K562 (cell line): ENCODE results near the gene LAMTOR1. TPM values are rescaled to one million over a fixed set of nuclear protein-coding genes. Genes with fewer than 3 reads are reported as not detected.

Experiments
- ATAC-seq: fragments of 200-7000 bp; cut with Tn5 transposase; 3 replicates; pipeline ENCODE4 v1.9.1; 2020; ENCODE audit warnings: moderate library complexity
- BruUV-seq: library from RNA; stranded (reverse); fragments of 400-500 nt; replicated peaks from 2 replicates; lab custom pipeline; 2021; lab: Mats Ljungman, UMichigan
- CTCF ChIA-PET: fragments of 300-600 bp; formaldehyde crosslinking; extraction: SDS; loops from one replicate; lab custom pipeline; 2021; ENCODE audit warnings: low intra/inter-chr PET ratio; lab: Yijun Ruan, JAX
- POLR2A ChIA-PET: fragments of 300-600, 350-650 bp; sonication (Branson Sonifier 250); formaldehyde crosslinking; extraction: SDS; loops from one replicate; lab custom pipeline; 2021; ENCODE audit warnings: antibody characterized with exemption, inconsistent platforms; lab: Yijun Ruan, JAX
- DNase-seq, 4 experiments: peaks; one replicate each; pipeline versions ENCODE4 v3.0.0 to v3.0.0-alpha.2; 2011 to 2018; ENCODE audit warnings: low spot score in 3 of 4, mixed read lengths in 3 of 4; ENCODE audit errors: extremely low read depth in 1 of 4
- FAIRE-seq: peaks from 2 replicates; lab custom pipeline; 2011; peaks lifted over from hg19 to GRCh38; lab: Jason Lieb, UNC
- H2AFZ ChIP-seq: 2 replicates; pipeline ENCODE4 v1.6.0; 2011; ENCODE audit warnings: low read depth, low read length, control low read depth, inconsistent platforms
- H3K27ac ChIP-seq: fragments of 200-600 bp; 3 replicates; pipeline ENCODE4 v1.8.0; 2011; ENCODE audit warnings: low read depth, mild to moderate bottlenecking, control low read depth, inconsistent platforms, low read length, moderate library complexity, mixed read lengths; ENCODE audit errors: extremely low read depth
- H3K27me3 ChIP-seq, 2 experiments: fragments of 300-600 bp in 1 of 2; 2 replicates in 1 of 2; 3 replicates in 1 of 2; pipeline versions ENCODE4 v1.6.0 to v1.8.0; 2011; ENCODE audit warnings: inconsistent platforms in 2 of 2, low read length in 2 of 2, mild to moderate bottlenecking in 1 of 2, mixed read lengths in 1 of 2, moderate library complexity in 1 of 2; ENCODE audit not compliant: control insufficient read depth in 2 of 2, insufficient read depth in 2 of 2
- H3K36me3 ChIP-seq: fragments of 300-600 bp; 3 replicates; pipeline ENCODE4 v1.8.0; 2011; ENCODE audit warnings: mild to moderate bottlenecking, low read length, inconsistent platforms; ENCODE audit not compliant: control insufficient read depth, insufficient read depth
- H3K4me1 ChIP-seq, 2 experiments: fragments of 200-600 bp in 1 of 2; replicated peaks in 1 of 2; 2 replicates in 1 of 2; 3 replicates in 1 of 2; pipeline versions ENCODE4 v1.5.1 to v1.8.0; 2011; ENCODE audit warnings: inconsistent platforms in 2 of 2, low read length in 2 of 2, mild to moderate bottlenecking in 1 of 2, mixed read lengths in 1 of 2, moderate library complexity in 1 of 2; ENCODE audit not compliant: control insufficient read depth in 2 of 2, insufficient read depth in 2 of 2
- H3K4me2 ChIP-seq: 2 replicates; pipeline ENCODE4 v1.6.1; 2011; ENCODE audit warnings: low read length, control low read depth, inconsistent platforms, mixed read lengths; ENCODE audit not compliant: insufficient read depth
- H3K4me3 ChIP-seq: fragments of 200-600 bp; sonication (generic), shearing (Covaris generic); 2 replicates; pipeline ENCODE4 v1.5.1; 2016; ENCODE audit warnings: control low read depth, inconsistent platforms
- H3K79me2 ChIP-seq: fragments of 200-600 bp; 3 replicates; pipeline ENCODE4 v1.8.0; 2011; ENCODE audit warnings: low read length, inconsistent platforms; ENCODE audit not compliant: control insufficient read depth, insufficient read depth
- H3K9ac ChIP-seq, 2 experiments: 2 replicates each; pipeline versions ENCODE4 v1.6.0 to v1.6.1; 2011; ENCODE audit warnings: low read depth in 2 of 2, low read length in 2 of 2, control low read depth in 1 of 2, inconsistent platforms in 1 of 2, mild to moderate bottlenecking in 1 of 2, mixed read lengths in 1 of 2; ENCODE audit not compliant: insufficient read depth in 1 of 2
- H3K9me1 ChIP-seq: one replicate; pipeline ENCODE4 v1.6.0; 2011; ENCODE audit warnings: inconsistent platforms, mild to moderate bottlenecking, low read length, moderate library complexity; ENCODE audit not compliant: control insufficient read depth, insufficient read depth
- H3K9me3 ChIP-seq: replicated peaks from 2 replicates; pipeline ENCODE4 v1.5.1; 2011; ENCODE audit warnings: low read depth, low read length, inconsistent platforms; ENCODE audit not compliant: control insufficient read depth, insufficient read depth
- H4K20me1 ChIP-seq: replicated peaks from 2 replicates; pipeline ENCODE4 v1.6.1; 2011; ENCODE audit warnings: low read length, inconsistent platforms, mixed read lengths; ENCODE audit not compliant: control insufficient read depth, insufficient read depth
- ARID1B ChIP-seq: fragments of 450-650 bp; IDR thresholded peaks from 2 replicates; pipeline ENCODE4 v1.6.1; 2016; ENCODE audit warnings: antibody characterized with exemption, mild to moderate bottlenecking, inconsistent platforms
- FUS ChIP-seq: fragments of 200-400 bp; formaldehyde crosslinking; optimal IDR thresholded peaks from 2 replicates; pipeline ENCODE3; 2017; ENCODE audit warnings: low read depth, low read length
- JUND ChIP-seq, 2 experiments: IDR thresholded peaks; 2 replicates in 1 of 2; 3 replicates in 1 of 2; pipeline ENCODE4 v1.6.1; 2011; ENCODE audit warnings: borderline replicate concordance in 2 of 2, low read depth in 2 of 2, low read length in 2 of 2, improper control_type of control experiment in 1 of 2, missing biosample characterization in 1 of 2, missing genetic modification characterization in 1 of 2, missing genetic modification reagents in 1 of 2
- MAFK ChIP-seq: IDR thresholded peaks from 2 replicates; pipeline ENCODE4 v1.6.1; 2011; ENCODE audit warnings: low read length, improper control_type of control experiment
- POLR2AphosphoS5 ChIP-seq: IDR thresholded peaks from 2 replicates; pipeline ENCODE4 v1.6.1; 2011; ENCODE audit warnings: mild to moderate bottlenecking, low read depth, low read length, moderate library complexity; ENCODE audit not compliant: control insufficient read depth, insufficient read depth
- SP1 ChIP-seq: sonication (generic); formaldehyde crosslinking; IDR thresholded peaks from 2 replicates; pipeline ENCODE4 v1.8.1; 2022; ENCODE audit warnings: mild to moderate bottlenecking, missing genetic modification reagents
- TAF7 ChIP-seq: fragments of 450-650 bp; IDR thresholded peaks from 2 replicates; pipeline ENCODE4 v1.6.1; 2016; ENCODE audit warnings: missing genetic modification characterization, missing compliant biosample characterization
- TEAD1 ChIP-seq, 2 experiments: fragments of 450-650 bp in 1 of 2; sonication (generic) in 1 of 2; formaldehyde crosslinking; IDR thresholded peaks; 2 replicates each; pipeline versions ENCODE4 v1.4.0 to v1.8.0; 2020 to 2022; ENCODE audit warnings: mild to moderate bottlenecking in 2 of 2, missing genetic modification reagents in 1 of 2
- TRIM24 ChIP-seq, 2 experiments: fragments of 450-650 bp; IDR thresholded peaks; 2 replicates each; pipeline ENCODE4 v1.6.1; 2016
- ZBTB1 ChIP-seq: sonication (generic); formaldehyde crosslinking; IDR thresholded peaks from 2 replicates; pipeline ENCODE4 v1.8.1; 2023; ENCODE audit warnings: missing genetic modification reagents, low read depth, mild to moderate bottlenecking, borderline replicate concordance
- ZBTB7A ChIP-seq: IDR thresholded peaks from 2 replicates; pipeline ENCODE4 v1.6.1; 2011; ENCODE audit warnings: low read depth, mild to moderate bottlenecking, low read length, moderate library complexity, borderline replicate concordance; ENCODE audit not compliant: control insufficient read depth
- ZFX ChIP-seq: sonication (generic); formaldehyde crosslinking; IDR thresholded peaks from 2 replicates; pipeline ENCODE4 v1.8.0; 2022; ENCODE audit warnings: mild to moderate bottlenecking, missing genetic modification reagents, moderate library complexity
- WGBS: fragments of 100-300 bp; shearing (Covaris generic); methylation state at CpG from one replicate; pipeline ENCODE4 v1.1.6; 2016; ENCODE audit warnings: low coverage, mixed read lengths; ENCODE audit not compliant: insufficient coverage; ENCODE audit errors: missing lambda C conversion rate; 5-methylcytosine and 5-hydroxymethylcytosine counted together
- in situ Hi-C: fragments of 300-500 bp; cut with MboI; formaldehyde crosslinking; loops from 4 replicates; pipeline ENCODE4 v1.15.0; 2018; ENCODE audit warnings: inconsistent platforms, mixed read lengths
- intact Hi-C: fragments of 100-400 bp; cut with micrococcal nuclease; formaldehyde crosslinking; loops from 2 replicates; pipeline ENCODE4 v1.14.2; 2022
- polyA plus RNA-seq, 8 experiments: library from polyadenylated mRNA; depleted of rRNA in 4 of 8; stranded (reverse) in 5 of 8; unstranded in 3 of 8; fragments of >200 nt; fragmentation: Nextera tagmentation in 2 of 8; fragmentation: Illumina TruSeq in 1 of 8; extraction: Ambion mirVana in 2 of 8; extraction: Trizol in 1 of 8; gene quantifications; 2 replicates each; pipeline versions ENCODE4 v1.2.1 to v1.2.3, GENCODE V29; 2011 to 2014; ENCODE audit warnings: inconsistent platforms in 1 of 8, missing spikeins in 1 of 8
- total RNA-seq, 7 experiments: library from RNA; depleted of rRNA in 6 of 7; stranded (reverse); fragments of >200 nt in 6 of 7; fragmentation: Illumina TruSeq in 2 of 7; extraction: Trizol in 2 of 7; gene quantifications; 2 replicates each; pipeline versions ENCODE4 v1.2.1 to v1.2.3, GENCODE V29; 2011 to 2021; ENCODE audit warnings: low replicate concordance in 1 of 7

The LAMTOR1 gene
- total and polyA plus RNA-seq, 9 of the 15 experiments (the other 6 are each of a cell fraction or from before 2014, with no cell fraction given), result 62.6 to 104 (median 85.3) TPM

- DNase-seq (peak in 1 of 4 experiments; percentile 14), ATAC-seq (no peak; the same call in 2 of the 3 replicates)
- Histone ChIP-seq H3K79me2 (peaks cover 43% of the 10 kb centered on the region), H4K20me1 (no peaks in the 10 kb centered on the region), H3K9me1 (no peaks in the 10 kb centered on the region), H3K4me1 (peaks cover 14 to 39% of the 10 kb centered on the region in 2 experiments), H3K9me3 (no peaks in the 10 kb centered on the region), H3K36me3 (peaks cover 50% of the 10 kb centered on the region), H3K9ac (peak overlapping the region; percentile 96 to 98)
- intact Hi-C loops, result loop anchor here (5.0 kb wide), 1 partner anchor 330 kb away; the partner anchor contains the start of gene CLPB
- CTCF ChIA-PET, result no interaction called here
- WGBS, result 0% methylated on average over 4 of the region's 4 CpGs
- BruUV-seq, result TSS peak; percentile 62
- TF ChIP-seq ZBTB1 (peak; percentile 25; the same call in 1 of the 2 replicates), FUS (no peak), SP1 (CRISPR knock-in tag) (peak; percentile 46; the same call in 1 of the 2 replicates)
- TF ChIP-seq, all 486 proteins: peak for 2
- peak overlapping the region; percentile 77 for H3K4me3 ChIP-seq
- H2AFZ ChIP-seq, result no peak overlapping the region
- in situ Hi-C loops, result no loop called here
- no peaks in the 10 kb centered on the region for H3K27me3 ChIP-seq
- peak overlapping the region; percentile 95 for H3K27ac ChIP-seq
- POLR2A ChIA-PET, result interaction anchor here (0.7 to 3.4 kb wide), 7 partner anchors 9 to 209 kb away, joined by 3 to 21 read pairs (median 13); partner anchors contain the start of gene ANAPC15
- H3K4me2 ChIP-seq, result peak overlapping the region; percentile 95
- FAIRE-seq, result no peak
These were observed 935 bp downstream of the LAMTOR1 start for GRCh38 chr11:72102162-72102561.

- H3K9ac ChIP-seq, result peak overlapping the region; percentile 76 to 96; a peak in 3 of 4 replicates
- H3K4me2 ChIP-seq, result peak overlapping the region; percentile 95
- peak overlapping the region; percentile 77; the same call in 1 of the 2 replicates for H3K4me3 ChIP-seq
- peaks cover 43% of the 10 kb centered on the region for H3K79me2 ChIP-seq
- H3K4me1 ChIP-seq, result peaks cover 10 to 39% of the 10 kb centered on the region in 2 experiments; a peak in 4 of 5 replicates
- in situ Hi-C loops, result no loop called here
- no peak overlapping the region for H2AFZ ChIP-seq
- peak; percentile 8; the same call in 1 of the 3 replicates for ATAC-seq
- ChIA-PET POLR2A (interaction anchor here (0.5 to 3.4 kb wide), 17 partner anchors 7 to 391 kb away, joined by 3 to 21 read pairs (median 4); partner anchors contain the start of gene ANAPC15), CTCF (no interaction called here)
- DNase-seq, result peak; percentile 50 to 66 (median 56)
- no peaks in the 10 kb centered on the region for H4K20me1 ChIP-seq
- H3K27me3 ChIP-seq, result no peaks in the 10 kb centered on the region
- peak overlapping the region; percentile 95 for H3K27ac ChIP-seq
- peaks cover 58% of the 10 kb centered on the region for H3K36me3 ChIP-seq
- no peaks in the 10 kb centered on the region for H3K9me3 ChIP-seq
- no TSS peak for BruUV-seq
- no peaks in the 10 kb centered on the region for H3K9me1 ChIP-seq
- no peak for FAIRE-seq
- WGBS, result 30% methylated on average over 1 of the region's 1 CpG
- intact Hi-C loops, result loop anchor here (5.0 kb wide), 1 partner anchor 332 kb away; the partner anchor contains the start of gene CLPB
- TF ChIP-seq MAFK, result peak; percentile 59; the same call in 1 of the 2 replicates
- no peak for TF ChIP-seq TAF7 (tag)
- peak; percentile 52; the same call in 1 of the 2 replicates for TF ChIP-seq ZFX
- TF ChIP-seq ZBTB7A, result peak; percentile 62; the same call in 1 of the 2 replicates
- 0 out of 4 replicates have a peak, but pooled peaks of 1 of the 2 experiments have one; percentile 31 for TF ChIP-seq TRIM24 (IDR thresholded peaks at IDR 0.05)
- peak; percentile 39; the same call in 1 of the 2 replicates for TF ChIP-seq POLR2AphosphoS5
- TF ChIP-seq ARID1B, result peak; percentile 48; the same call in 1 of the 2 replicates
- 0 out of 2 replicates have a peak, but pooled peaks have one; percentile 15 for TF ChIP-seq JUND (IDR thresholded peaks at IDR 0.05; ENCODE audit: borderline replicate concordance, low read depth, low read length)
- peak; percentile 55; the same call in 1 of the 3 replicates for TF ChIP-seq JUND (tag; IDR thresholded peaks at IDR 0.05; ENCODE audit: borderline replicate concordance, low read depth, low read length)
- TF ChIP-seq TEAD1 (CRISPR knock-in tag; IDR thresholded peaks at IDR 0.05), result 0 out of 4 replicates have a peak, but pooled peaks of 1 of the 2 experiments have one; percentile 26
These were observed 2.6 kb downstream of the LAMTOR1 start for GRCh38 chr11:72100462-72100861.
